IMR-90 (cell line): ENCODE results near the gene EHBP1L1. TPM values are rescaled to one million over a fixed set of nuclear protein-coding genes. Genes with fewer than 3 reads are reported as not detected.
A peak's percentile ranks its signal among the peaks of the same experiment; 100 is the strongest.

ENCODE experiments used
- ATAC-seq: fragments of 200-7000 bp; cut with Tn5 transposase; 2 replicates; pipeline ENCODE4 v1.9.1; 2020; ENCODE audit warnings: low read depth, mild to moderate bottlenecking, moderate library complexity
- BruUV-seq: library from RNA; stranded (reverse); fragments of 400-500 nt; replicated peaks from 2 replicates; lab custom pipeline; 2021; lab: Mats Ljungman, UMichigan
- CTCF ChIA-PET: fragments of 300-600 bp; formaldehyde crosslinking; extraction: SDS; loops from one replicate; lab custom pipeline; 2021; ENCODE audit warnings: antibody characterized with exemption; lab: Yijun Ruan, JAX
- POLR2A ChIA-PET: fragments of 300-600 bp; sonication (Branson Sonifier 250); formaldehyde crosslinking; loops from one replicate; lab custom pipeline; 2022; ENCODE audit warnings: antibody characterized with exemption; ENCODE audit not compliant: unreplicated experiment; lab: Charles Lee
- DNase-seq: peaks from one replicate; pipeline ENCODE4 v3.0.0; 2013
- H2AFZ ChIP-seq: replicated peaks from 2 replicates; pipeline ENCODE3; 2013; ENCODE audit warnings: low read length, mild to moderate bottlenecking; ENCODE audit not compliant: poor library complexity
- H2AK5ac ChIP-seq: 2 replicates; pipeline ENCODE4 v1.6.1; 2013; ENCODE audit warnings: low read depth, low read length, inconsistent platforms
- H2AK9ac ChIP-seq: replicated peaks from 2 replicates; pipeline ENCODE3; 2013; ENCODE audit warnings: mild to moderate bottlenecking, low read depth, low read length, moderate library complexity; ENCODE audit not compliant: poor library complexity
- H2BK120ac ChIP-seq: 2 replicates; pipeline ENCODE4 v1.6.1; 2013; ENCODE audit warnings: low read depth, low read length, inconsistent platforms
- H2BK15ac ChIP-seq: 3 replicates; pipeline ENCODE4 v1.6.1; 2013; ENCODE audit warnings: low read depth, low read length, inconsistent platforms
- H2BK20ac ChIP-seq: 2 replicates; pipeline ENCODE4 v1.6.1; 2013; ENCODE audit warnings: low read depth, mild to moderate bottlenecking, inconsistent platforms, low read length, moderate library complexity
- H2BK5ac ChIP-seq: 2 replicates; pipeline ENCODE4 v1.6.1; 2013; ENCODE audit warnings: mild to moderate bottlenecking, low read depth, low read length, inconsistent platforms; ENCODE audit not compliant: poor library complexity, severe bottlenecking
- H3K14ac ChIP-seq: replicated peaks from 2 replicates; pipeline ENCODE4 v1.6.1; 2013; ENCODE audit warnings: low read depth, low read length, inconsistent platforms
- H3K18ac ChIP-seq: 2 replicates; pipeline ENCODE4 v1.6.1; 2013; ENCODE audit warnings: low read depth, low read length, control low read depth
- H3K23ac ChIP-seq: 2 replicates; pipeline ENCODE4 v1.6.1; 2013; ENCODE audit warnings: low read depth, low read length, inconsistent platforms
- H3K27ac ChIP-seq: 2 replicates; pipeline ENCODE4 v1.5.1; 2013; ENCODE audit warnings: mild to moderate bottlenecking, control low read depth, low read length; ENCODE audit not compliant: insufficient read depth
- H3K27me3 ChIP-seq: 2 replicates; pipeline ENCODE4 v1.6.1; 2013; ENCODE audit warnings: low read length; ENCODE audit not compliant: control insufficient read depth, insufficient read depth
- H3K36me3 ChIP-seq: 2 replicates; pipeline ENCODE4 v1.6.1; 2013; ENCODE audit warnings: low read length, mixed read lengths; ENCODE audit not compliant: control insufficient read depth, insufficient read depth
- H3K4ac ChIP-seq: 2 replicates; pipeline ENCODE4 v1.6.1; 2013; ENCODE audit warnings: low read depth, low read length, inconsistent platforms
- H3K4me1 ChIP-seq: 2 replicates; pipeline ENCODE4 v1.6.1; 2013; ENCODE audit warnings: low read length, mixed read lengths; ENCODE audit not compliant: control insufficient read depth, insufficient read depth
- H3K4me2 ChIP-seq: 2 replicates; pipeline ENCODE4 v1.6.1; 2013; ENCODE audit warnings: low read depth, mild to moderate bottlenecking, control low read depth, low read length, moderate library complexity
- H3K4me3 ChIP-seq: 2 replicates; pipeline ENCODE4 v1.5.1; 2013; ENCODE audit warnings: low read depth, mild to moderate bottlenecking, control low read depth, low read length, moderate library complexity; ENCODE audit not compliant: insufficient read depth
- H3K56ac ChIP-seq: 2 replicates; pipeline ENCODE4 v1.6.1; 2013; ENCODE audit warnings: low read length, inconsistent platforms; ENCODE audit not compliant: insufficient read depth; ENCODE audit errors: extremely low read depth
- H3K79me1 ChIP-seq, 2 experiments: 2 replicates each; pipeline ENCODE4 v1.6.1; 2013; ENCODE audit warnings: low read length in 2 of 2, inconsistent platforms in 1 of 2, low read depth in 1 of 2
- H3K9ac ChIP-seq: 2 replicates; pipeline ENCODE4 v1.6.1; 2013; ENCODE audit warnings: low read depth, low read length, control low read depth
- H3K9me1 ChIP-seq: 2 replicates; pipeline ENCODE4 v1.6.1; 2013; ENCODE audit warnings: low read length, inconsistent platforms; ENCODE audit not compliant: insufficient read depth
- H3K9me3 ChIP-seq: 2 replicates; pipeline ENCODE4 v1.6.1; 2013; ENCODE audit warnings: low read length; ENCODE audit not compliant: control insufficient read depth, insufficient read depth
- H4K20me1 ChIP-seq: 2 replicates; pipeline ENCODE4 v1.6.1; 2013; ENCODE audit warnings: low read length, inconsistent platforms; ENCODE audit not compliant: insufficient read depth
- H4K5ac ChIP-seq: 2 replicates; pipeline ENCODE4 v1.6.1; 2013; ENCODE audit warnings: mild to moderate bottlenecking, low read depth, low read length, control low read depth
- H4K8ac ChIP-seq, 2 experiments: 2 replicates each; pipeline ENCODE4 v1.6.1; 2013; ENCODE audit warnings: low read depth in 2 of 2, low read length in 2 of 2, control low read depth in 1 of 2, inconsistent platforms in 1 of 2
- H4K91ac ChIP-seq: 2 replicates; pipeline ENCODE4 v1.6.1; 2013; ENCODE audit warnings: low read depth, low read length, inconsistent platforms; ENCODE audit not compliant: insufficient read depth
- BHLHE40 ChIP-seq: fragments of 150-350 bp; IDR thresholded peaks from 2 replicates; pipeline ENCODE4 v1.6.1; 2016; ENCODE audit warnings: mild to moderate bottlenecking, low read depth, low read length
- CEBPB ChIP-seq: IDR thresholded peaks from 2 replicates; pipeline ENCODE4 v1.6.1; 2012; ENCODE audit warnings: low read depth, low read length, improper control_type of control experiment
- CHD1 ChIP-seq: IDR thresholded peaks from 2 replicates; pipeline ENCODE4 v1.6.1; 2012; ENCODE audit warnings: low read depth, low read length, improper control_type of control experiment
- CTCF ChIP-seq: conservative IDR thresholded peaks from 2 replicates; pipeline ENCODE4 v1.5.1; 2012; ENCODE audit warnings: mild to moderate bottlenecking, low read depth, low read length, improper control_type of control experiment
- ELK1 ChIP-seq: fragments of 150-350 bp; IDR thresholded peaks from 2 replicates; pipeline ENCODE4 v1.6.1; 2016; ENCODE audit warnings: low read depth, mild to moderate bottlenecking, low read length, moderate library complexity, borderline replicate concordance
- MAFK ChIP-seq: IDR thresholded peaks from 2 replicates; pipeline ENCODE4 v1.6.1; 2012; ENCODE audit warnings: low read depth, low read length, improper control_type of control experiment
- NFE2L2 ChIP-seq: fragments of 150-350 bp; IDR thresholded peaks from 2 replicates; pipeline ENCODE4 v1.6.1; 2016; ENCODE audit warnings: low read depth, mild to moderate bottlenecking, low read length
- POLR2A ChIP-seq: IDR thresholded peaks from 2 replicates; pipeline ENCODE4 v1.6.1; 2012; ENCODE audit warnings: mild to moderate bottlenecking, low read depth, low read length
- RAD21 ChIP-seq: IDR thresholded peaks from 2 replicates; pipeline ENCODE4 v1.6.1; 2012; ENCODE audit warnings: low read length, improper control_type of control experiment
- RCOR1 ChIP-seq: IDR thresholded peaks from 2 replicates; pipeline ENCODE4 v1.6.1; 2012; ENCODE audit warnings: mild to moderate bottlenecking, low read length, improper control_type of control experiment; ENCODE audit not compliant: insufficient replicate concordance
- RFX5 ChIP-seq: IDR thresholded peaks from 2 replicates; pipeline ENCODE4 v1.8.0; 2012; ENCODE audit warnings: low read depth, mild to moderate bottlenecking, low read length, moderate library complexity
- SMC3 ChIP-seq: fragments of 150-350 bp; IDR thresholded peaks from 2 replicates; pipeline ENCODE4 v1.6.1; 2016; ENCODE audit warnings: low read depth, mild to moderate bottlenecking, antibody characterized with exemption, low read length, moderate library complexity
- WGBS, 2 experiments: methylation state at CpG; one replicate each; pipeline versions ENCODE4 v1.1.5 to v1.1.7; 2013; ENCODE audit warnings: missing lambda C conversion rate in 2 of 2; ENCODE audit not compliant: insufficient read length in 1 of 2; ENCODE audit errors: extremely low coverage in 2 of 2; 5-methylcytosine and 5-hydroxymethylcytosine counted together
- dilution Hi-C: fragments of 300-500 bp; cut with HindIII; formaldehyde crosslinking; loops from one replicate; pipeline ENCODE4 v1.14.3; 2018; ENCODE audit warnings: low sequenced_read_pairs; ENCODE audit not compliant: unreplicated experiment
- in situ Hi-C: fragments of 300-500 bp; cut with MboI; formaldehyde crosslinking; loops from 3 replicates; pipeline ENCODE4 v1.14.3; 2019; ENCODE audit warnings: low sequenced_read_pairs, inconsistent platforms, mixed read lengths
- intact Hi-C: fragments of 100-400 bp; cut with micrococcal nuclease; formaldehyde crosslinking; loops from 2 replicates; pipeline ENCODE4 v1.10.0; 2022
- polyA plus RNA-seq, 3 experiments: library from polyadenylated mRNA; depleted of rRNA; stranded (reverse); fragments of >200 nt; gene quantifications; 2 replicates each; pipeline ENCODE4 v1.2.3, GENCODE V29; 2012; ENCODE audit warnings: low replicate concordance in 1 of 3
- total RNA-seq: library from RNA; depleted of rRNA; stranded (reverse); fragments of >200 nt; gene quantifications from 2 replicates; pipeline ENCODE4 v1.2.3, GENCODE V29; 2012
- TF ChIP-seq, protein P1 (sequence below): fragments of 150-350 bp; IDR thresholded peaks from 2 replicates; pipeline ENCODE4 v1.6.1; 2017; ENCODE audit warnings: mild to moderate bottlenecking, antibody characterized with exemption, low read length, low read depth

Gene EHBP1L1
- total and polyA plus RNA-seq, 2 of the 4 experiments (the other 2 are of a cell fraction), result 10.0 to 27.4 TPM

GRCh38 chr11:65611758-65612603, 36.1 kb downstream of the EHBP1L1 start (continued):
- TF ChIP-seq SMC3 (no peak), RFX5 (no peak)

GRCh38 chr11:65612691-65613090, 36.8 kb downstream of the EHBP1L1 start:
- Histone ChIP-seq H2AK5ac (peak overlapping the region; percentile 86), H3K79me1 (peaks cover 9 to 78% of the 10 kb centered on the region in 2 experiments), H3K9me3 (no peaks in the 10 kb centered on the region), H3K9ac (no peak overlapping the region; the same call in 1 of the 2 replicates), H3K4ac (no peak overlapping the region), H4K91ac (no peak overlapping the region), H2BK120ac (no peak overlapping the region), H2AK9ac (peak overlapping the region; percentile 100), H3K9me1 (0 out of 2 replicates have a peak, but pooled peaks cover 14% of the 10 kb centered on the region), H4K5ac (no peak overlapping the region), H2AFZ (peak overlapping the region; percentile 29), H3K27me3 (no peaks in the 10 kb centered on the region), H4K20me1 (peaks cover 41% of the 10 kb centered on the region), H3K23ac (no peak overlapping the region), H3K4me3 (no peak overlapping the region), H3K18ac (no peak overlapping the region), H3K4me2 (peak overlapping the region; percentile 39), H2BK20ac (no peak overlapping the region), H3K14ac (no peak overlapping the region), H3K27ac (no peak overlapping the region; the same call in 1 of the 2 replicates), H2BK5ac (no peak overlapping the region), H3K56ac (no peak overlapping the region), H4K8ac (peak overlapping the region in 1 of 2 experiments; percentile 11; a peak in 1 of 4 replicates), H3K36me3 (peaks cover 15% of the 10 kb centered on the region), H3K4me1 (peaks cover 19% of the 10 kb centered on the region), H2BK15ac (no peak overlapping the region)
- ATAC-seq, result no peak
- CTCF ChIA-PET, result no interaction called here
- WGBS, 2 experiments, result 86% methylated on average over 1 of the region's 7 CpGs; no CpG with 5 or more reads in 1 of the 2 experiments
- POLR2A ChIA-PET, result no interaction called here
- dilution Hi-C loops, result no loop called here
- in situ Hi-C loops, result no loop called here
- DNase-seq, result no peak
- intact Hi-C loops, result no loop called here
- BruUV-seq, result no TSS peak
- TF ChIP-seq ELK1 (no peak), RCOR1 (no peak), BHLHE40 (no peak), RAD21 (no peak), CHD1 (no peak), SMC3 (no peak), NFE2L2 (no peak), POLR2A (no peak), CTCF (no peak), MAFK (no peak), CEBPB (no peak)
- TF ChIP-seq, protein P1, sequence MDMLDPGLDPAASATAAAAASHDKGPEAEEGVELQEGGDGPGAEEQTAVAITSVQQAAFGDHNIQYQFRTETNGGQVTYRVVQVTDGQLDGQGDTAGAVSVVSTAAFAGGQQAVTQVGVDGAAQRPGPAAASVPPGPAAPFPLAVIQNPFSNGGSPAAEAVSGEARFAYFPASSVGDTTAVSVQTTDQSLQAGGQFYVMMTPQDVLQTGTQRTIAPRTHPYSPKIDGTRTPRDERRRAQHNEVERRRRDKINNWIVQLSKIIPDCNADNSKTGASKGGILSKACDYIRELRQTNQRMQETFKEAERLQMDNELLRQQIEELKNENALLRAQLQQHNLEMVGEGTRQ, result no peak
